ENCODE results near the gene KHDRBS1.
A peak's percentile ranks its signal among the peaks of the same experiment; 100 is the strongest.
"Not testable (repeated sequence)": the region's sequence is repeated elsewhere in the genome, so short reads cannot be mapped to it uniquely, and the experiment has no call there.

Gene KHDRBS1

DNA sequence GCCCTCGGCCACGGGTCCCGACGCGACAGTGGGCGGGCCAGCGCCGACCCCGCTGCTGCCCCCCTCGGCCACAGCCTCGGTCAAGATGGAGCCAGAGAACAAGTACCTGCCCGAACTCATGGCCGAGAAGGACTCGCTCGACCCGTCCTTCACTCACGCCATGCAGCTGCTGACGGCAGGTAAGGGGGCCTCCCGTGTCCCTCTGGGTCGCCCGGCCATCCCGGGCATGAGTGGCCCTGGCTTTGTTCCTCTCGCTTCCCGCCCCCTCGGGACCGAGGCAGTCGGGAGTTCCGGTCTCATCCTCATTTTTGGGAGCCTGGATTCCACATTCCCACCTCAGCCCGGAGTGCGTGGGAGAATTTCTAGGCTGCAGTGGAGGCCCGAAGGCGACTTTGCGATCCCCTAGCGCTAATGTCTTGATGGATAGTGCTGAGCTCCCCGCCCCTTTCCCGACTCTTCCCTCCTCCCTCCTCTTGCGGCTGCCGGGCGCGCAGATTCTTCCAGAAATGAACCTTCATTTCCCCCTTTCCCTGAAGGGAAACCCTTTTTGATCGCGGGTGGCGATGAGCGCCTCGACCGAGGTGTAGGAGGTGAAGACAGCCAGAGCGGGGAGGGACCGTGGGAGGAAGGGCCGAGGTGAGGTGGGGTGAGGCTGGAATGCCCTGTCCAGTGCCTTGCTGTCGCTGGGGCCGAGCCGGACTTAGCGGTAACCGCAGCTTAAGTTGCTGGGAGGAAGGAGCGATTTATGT lies 705 bp downstream of the KHDRBS1 start:
- peak; percentile 38 to 41 for DNase-seq

DNA sequence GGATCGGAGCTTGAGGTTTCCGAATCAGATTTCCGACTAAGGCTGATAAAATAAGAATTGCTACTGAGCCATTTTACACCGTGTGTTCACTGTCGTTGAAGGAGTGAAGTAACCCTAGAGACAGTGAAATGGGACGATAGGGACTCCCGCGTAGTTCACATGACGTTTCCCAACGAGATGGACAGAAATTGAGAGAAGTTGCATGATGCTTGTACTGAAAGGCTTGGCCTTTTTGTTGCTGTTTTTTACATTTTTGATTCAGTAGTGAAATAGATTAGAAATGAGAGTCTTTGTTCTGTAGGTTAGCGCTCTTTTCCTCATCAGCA lies 1.2 kb downstream of the KHDRBS1 start:
- DNase-seq, result no peak

DNA sequence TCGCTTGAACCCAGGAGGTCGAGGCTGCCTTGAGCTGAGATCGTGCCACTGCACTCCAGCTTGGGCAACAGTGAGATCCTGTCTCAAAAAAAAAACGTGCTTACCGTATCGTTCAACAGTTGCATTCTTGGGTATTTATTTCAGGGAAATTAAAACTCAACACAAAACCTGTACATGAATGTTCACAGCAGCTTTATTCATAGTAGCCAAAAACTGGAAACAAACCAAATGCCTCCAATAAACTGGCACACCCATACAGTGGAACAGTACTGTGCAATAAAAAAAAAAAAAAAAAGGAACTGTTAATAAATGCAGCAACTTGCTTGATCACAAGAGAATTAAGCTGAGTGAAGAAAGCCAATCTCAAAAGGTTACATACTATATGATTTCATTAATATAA lies 6.7 kb downstream of the KHDRBS1 start:
- no peak for DNase-seq

DNA sequence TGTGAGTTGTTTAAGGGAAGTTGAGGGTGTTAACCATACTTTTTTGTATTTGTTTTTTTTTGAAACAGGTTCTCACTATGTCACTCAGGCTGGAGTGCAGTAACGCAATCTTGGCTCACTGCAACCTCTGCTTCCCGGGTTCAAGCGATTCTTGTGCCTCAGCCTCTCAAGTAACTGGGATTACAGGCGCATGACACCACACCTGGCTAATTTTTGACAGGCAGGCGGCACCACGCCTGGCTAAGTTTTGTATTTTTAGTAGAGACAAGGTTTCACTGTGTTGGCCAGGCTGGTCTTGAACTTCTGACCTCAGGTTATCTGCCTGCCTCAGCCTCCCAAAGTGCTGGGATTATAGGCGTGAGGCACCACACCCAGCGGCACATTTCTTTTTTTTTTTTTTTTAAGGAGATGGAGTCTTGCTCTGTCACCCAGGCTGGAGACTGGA lies 7.9 kb downstream of the KHDRBS1 start:
- not testable (repeated sequence) for DNase-seq

DNA sequence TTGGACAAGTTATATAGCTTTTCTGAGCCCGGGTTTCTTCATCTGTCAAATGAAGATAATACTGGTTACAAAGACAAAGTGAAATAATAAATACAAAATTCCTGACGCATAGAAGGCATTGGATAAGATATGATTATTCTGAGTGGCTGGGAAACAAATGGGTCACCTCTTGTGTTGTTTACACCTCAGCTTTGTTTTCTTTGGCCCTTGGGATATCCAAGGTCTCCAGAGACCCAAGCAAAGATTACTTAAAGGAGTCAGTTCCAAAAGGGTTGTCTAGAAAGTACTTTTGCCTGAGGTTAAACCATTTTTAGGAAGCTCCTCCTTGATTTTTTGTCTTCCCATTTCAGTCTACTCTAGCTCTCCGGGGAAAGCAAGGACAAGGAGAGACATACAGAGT lies 9.7 kb downstream of the KHDRBS1 start:
- no peak for DNase-seq

DNA sequence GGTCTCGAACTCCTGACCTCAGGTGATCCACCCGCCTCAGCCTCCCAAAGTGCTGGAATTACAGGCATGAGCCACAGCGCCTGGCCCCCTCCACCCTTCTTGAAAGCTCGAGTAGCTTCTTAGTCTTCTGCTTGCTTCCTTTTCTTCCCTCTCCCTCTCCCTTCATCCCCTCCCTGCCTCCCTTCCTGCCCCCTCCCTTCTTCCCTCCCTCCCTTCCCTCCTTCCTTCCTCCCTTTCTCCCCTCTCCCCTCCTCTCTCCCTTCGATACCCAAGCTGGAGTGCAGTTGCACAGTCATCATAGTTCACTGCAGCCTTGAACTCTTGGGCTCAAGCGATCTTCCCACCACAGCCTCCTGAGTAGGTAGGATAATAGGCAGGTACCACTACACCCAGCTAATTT lies 11.8 kb downstream of the KHDRBS1 start:
- no peak for DNase-seq

DNA sequence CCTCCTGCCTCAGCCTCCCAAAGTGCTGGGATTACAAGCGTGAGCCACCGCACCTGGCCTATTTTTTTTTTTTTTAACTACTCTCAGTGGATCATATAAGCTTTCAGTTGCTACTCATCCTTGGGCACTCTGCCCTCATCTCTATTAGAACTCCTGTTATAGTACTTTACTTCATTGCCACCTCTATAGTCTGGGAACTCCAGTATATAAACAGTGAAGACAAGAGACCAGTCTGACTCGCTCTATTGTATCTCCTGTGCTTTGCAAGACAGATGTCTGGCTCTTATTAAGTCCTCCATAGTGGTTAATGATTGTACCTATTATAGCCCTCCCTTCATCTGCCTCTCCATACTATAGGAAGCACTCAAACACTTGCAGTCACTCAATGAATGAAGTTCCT lies 15.1 kb downstream of the KHDRBS1 start:
- DNase-seq, result no peak

DNA sequence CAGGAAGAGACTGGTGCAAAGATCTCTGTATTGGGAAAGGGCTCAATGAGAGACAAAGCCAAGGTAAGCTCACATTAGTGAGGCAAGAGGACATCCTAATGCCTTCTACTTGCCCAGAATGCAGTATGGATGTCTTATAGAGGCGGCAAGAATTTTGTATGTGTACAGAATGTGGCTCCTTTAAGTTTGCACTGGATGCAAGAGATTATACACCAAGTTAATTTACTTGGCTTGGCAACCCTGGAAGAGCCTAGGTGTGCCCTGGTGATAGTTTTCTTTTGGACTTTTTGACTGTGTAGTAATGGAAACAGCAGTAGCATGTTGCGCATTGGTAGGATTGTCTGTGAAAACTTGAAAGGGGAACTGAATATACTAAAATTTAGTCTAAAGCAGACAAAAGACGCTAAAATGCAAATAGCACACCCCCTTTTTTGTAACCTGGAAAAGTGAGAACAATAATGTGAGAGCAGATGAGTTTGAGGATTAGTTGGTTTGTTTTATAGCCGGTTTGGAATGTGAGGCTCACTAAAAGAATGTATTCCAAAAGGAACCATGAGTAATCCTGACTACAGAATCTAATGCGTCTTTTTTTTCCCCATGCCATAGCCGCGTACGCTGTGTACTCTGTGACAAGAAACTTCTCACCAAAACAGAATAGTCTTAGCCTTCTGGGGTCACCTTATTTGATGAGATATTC lies 18.1 kb downstream of the KHDRBS1 start:
- no peak for DNase-seq

DNA sequence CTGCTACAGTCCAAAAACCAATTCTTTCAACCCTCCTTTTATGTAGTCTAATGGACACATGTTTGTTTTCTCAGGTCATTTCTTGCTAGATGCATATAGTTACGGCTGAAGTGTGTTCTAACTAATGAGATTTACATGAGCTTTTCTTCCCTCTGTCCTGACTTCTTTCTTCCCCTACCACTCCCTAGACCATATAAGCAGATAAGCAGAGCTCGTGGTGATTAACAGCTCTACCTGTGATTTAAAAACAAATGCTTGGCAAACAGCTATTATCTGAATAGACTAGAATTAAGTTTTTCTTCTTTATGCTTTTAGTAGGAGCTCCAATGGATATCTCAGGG lies 18.6 kb downstream of the KHDRBS1 start:
- no peak for DNase-seq

DNA sequence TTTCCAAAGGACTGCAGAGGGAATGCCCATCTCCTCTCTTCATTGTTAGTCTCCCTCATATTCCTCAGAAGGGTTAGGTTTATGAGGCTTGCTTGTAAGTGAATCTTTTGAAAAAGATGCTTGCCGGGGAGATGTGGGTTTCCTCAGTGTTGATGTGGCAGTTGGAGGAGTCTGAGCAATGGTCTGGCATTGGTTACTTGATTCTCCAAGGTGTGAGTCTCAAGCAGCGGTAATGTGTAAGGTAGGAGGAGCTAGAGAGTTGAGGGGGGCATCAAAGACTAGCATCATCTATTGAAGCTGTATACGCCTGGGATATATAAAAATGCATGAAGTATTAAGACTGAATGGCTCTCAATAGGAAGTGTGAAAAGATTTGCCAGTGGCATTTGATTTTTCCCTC lies 21.5 kb downstream of the KHDRBS1 start:
- DNase-seq, result no peak

DNA sequence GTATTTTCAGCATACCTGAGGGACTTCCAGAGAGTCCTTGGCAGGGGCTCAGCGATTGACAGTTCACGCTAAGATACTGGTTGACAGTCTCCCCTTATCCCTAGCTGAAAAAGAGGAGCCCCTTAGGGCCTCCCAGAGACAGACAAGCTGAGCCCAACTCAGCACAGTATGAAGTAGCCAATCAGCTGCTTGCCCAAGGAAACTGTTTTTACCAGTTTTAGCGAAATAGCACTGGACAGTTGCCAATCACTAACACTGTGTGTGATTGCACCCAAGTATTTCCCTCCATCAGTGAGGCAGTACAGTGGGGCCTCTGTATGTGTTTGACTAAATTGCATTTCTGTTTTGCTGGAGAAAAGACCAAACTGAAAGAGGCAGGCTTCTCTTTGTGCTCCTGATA lies 27.0 kb downstream of the KHDRBS1 start:
- DNase-seq, result no peak

DNA sequence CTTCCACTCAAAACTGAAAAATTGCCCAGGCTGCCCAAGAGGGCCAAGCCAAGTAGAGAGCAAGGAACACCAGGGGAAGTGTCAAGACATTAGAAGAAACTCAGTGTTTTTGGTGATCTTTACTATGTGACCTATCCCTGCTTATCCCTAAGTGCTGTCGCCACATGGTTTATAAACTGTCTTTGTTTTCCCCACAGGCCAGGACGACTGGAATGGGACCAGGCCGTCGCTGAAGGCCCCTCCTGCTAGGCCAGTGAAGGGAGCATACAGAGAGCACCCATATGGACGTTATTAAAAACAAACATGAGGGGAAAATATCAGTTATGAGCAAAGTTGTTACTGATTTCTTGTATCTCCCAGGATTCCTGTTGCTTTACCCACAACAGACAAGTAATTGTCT lies 28.7 kb downstream of the KHDRBS1 start:
- DNase-seq, result no peak

DNA sequence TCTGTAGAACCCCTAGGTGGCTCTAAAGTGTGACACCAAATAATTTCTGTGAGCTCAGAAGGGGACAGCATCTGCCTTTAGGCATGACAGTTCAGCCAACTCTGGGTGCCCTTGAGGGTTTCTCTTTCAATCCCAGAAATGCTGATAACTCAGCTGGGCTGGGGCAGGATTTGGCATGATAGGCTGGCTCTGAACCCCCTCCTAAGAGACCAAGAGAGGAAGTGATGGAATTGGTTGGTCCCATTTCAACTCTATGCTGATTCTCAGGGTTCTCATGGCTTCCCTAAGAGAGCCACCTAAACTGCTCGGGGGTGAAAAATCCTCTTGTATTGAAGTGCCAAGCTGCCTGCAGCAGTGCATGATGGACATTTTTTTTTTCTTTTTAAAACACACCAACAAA lies 30.6 kb downstream of the KHDRBS1 start:
- DNase-seq, result no peak

DNA sequence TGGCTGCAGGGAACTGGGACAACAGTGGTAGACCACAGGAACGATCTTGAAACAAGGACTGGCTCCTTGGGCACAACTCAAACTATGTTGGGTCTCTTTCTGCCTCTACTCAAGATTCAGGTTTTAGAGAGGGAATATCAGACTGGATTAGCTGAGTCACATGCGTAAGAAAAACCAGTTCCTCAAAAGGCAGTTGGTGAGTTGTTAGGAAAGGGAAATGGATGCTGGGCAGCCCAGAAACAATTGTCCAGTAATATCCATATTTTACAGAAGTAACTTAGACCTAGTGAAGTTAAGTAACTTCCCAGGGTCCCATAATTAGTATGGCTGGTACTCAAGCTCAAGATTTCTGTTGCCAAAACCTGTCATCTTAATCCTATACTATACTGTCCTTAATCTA lies 32.1 kb downstream of the KHDRBS1 start:
- no peak for DNase-seq

DNA sequence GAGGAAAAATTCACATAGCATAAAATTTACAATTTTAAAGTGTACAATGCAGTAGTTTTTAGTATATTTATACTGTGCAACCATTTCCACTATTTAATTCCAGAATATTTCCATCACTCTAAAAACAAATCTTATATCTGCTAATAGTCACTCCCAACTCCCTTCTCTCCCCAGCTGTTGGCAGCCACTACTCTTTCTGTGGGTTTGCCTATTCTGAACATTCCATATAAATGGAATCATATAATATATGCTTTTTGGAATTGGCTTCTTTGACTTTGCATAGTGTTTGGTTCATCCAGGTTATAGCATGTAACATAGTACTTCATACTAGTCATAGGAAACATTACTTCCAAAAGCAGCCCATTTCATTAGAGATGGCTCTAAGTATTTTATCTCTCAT lies 34.0 kb downstream of the KHDRBS1 start:
- no peak for DNase-seq

DNA sequence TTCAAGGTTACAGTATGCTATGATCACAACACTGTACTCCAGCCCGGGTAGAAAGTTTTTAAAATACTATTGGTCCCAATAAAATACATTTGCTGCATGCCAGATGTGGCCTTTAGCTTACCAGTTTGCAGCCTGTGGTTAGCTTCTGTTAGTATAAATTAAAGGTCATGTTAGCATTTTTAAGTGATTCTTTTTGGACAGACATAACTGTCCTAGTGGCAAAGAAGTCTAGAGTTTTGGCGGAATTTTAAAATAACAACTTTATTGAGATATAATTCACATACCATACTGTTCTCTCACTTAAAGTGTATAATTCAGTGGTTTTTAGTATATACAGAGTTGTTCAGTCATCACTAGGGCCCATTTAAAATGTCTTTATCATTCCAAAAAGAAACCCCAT lies 34.8 kb downstream of the KHDRBS1 start:
- no peak for DNase-seq

DNA sequence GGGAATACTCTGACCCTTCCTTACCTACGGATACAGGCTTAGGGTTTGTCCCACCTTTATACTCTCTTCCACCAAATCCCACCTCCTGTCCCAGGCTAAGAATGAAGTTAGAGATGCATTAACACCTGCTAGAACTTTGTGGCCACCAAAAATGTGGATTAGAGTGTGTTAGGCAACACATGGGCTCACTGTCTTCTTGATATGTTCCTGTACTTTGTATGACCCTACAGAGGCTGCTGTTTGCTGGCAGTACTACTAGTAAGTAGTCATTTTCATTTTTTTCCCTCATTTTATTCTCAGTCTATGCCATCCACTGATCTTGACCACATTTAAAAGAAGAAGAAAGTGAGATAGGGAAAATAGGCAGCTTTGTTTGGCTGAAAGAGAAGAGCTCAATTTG lies 38.0 kb downstream of the KHDRBS1 start:
- no peak for DNase-seq

DNA sequence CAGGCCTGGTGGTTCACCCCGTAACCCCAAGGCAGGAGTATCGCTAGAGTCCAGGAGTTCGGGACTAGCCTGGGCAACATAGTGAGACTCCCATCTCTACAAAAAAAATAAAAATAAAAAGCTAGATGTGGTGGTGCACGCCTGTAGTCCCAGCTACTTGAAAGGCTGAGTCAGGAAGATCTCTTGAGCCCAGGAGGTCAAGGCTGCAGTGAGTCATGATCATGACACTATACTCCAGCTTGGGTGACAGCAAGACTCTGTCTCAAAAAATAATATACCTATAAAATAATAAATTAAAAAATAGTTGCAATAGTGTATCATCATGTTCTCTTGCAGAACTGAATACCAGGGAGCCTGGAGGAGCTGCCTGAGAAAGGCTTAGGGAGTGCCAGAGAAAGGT lies 39.2 kb downstream of the KHDRBS1 start:
- DNase-seq, result no peak

DNA sequence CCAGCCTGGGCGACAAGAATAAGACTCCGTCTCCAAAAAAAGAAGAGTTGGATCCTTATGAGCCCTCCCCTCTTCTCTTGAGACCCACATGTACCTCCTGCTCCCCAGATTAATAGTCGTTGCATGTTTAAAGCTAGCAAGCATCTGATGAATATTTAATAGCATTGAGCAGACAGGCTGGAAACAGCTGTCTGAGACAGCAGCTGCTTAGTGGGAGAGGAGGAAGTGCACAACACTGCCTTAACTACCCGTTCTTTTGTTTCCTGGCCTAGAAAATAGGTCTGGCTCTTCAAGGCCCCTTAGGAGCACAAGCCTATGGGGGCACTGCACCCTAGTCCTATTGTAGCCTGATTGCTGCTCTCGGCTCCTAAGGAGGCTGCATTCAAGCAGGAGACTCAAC lies 41.7 kb downstream of the KHDRBS1 start:
- no peak for DNase-seq

DNA sequence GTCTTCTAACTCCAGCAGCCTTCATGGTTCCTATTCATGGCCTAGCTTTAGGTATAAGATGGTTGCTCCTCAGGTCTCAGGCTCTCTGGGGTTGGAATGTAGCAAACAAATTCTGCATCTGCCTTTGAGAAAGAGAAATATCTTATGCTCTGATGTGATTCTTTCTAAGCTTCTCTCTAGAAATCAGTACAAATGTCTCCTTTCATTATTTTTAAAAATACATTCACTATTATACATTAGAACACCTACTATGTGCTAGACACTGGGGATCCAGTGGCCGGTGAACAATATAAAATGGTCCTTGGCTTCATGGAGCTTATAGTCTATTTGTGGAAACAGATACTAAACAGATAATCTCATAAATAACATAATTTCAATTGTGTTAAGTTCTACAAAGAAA lies 42.9 kb downstream of the KHDRBS1 start:
- DNase-seq, result no peak

DNA sequence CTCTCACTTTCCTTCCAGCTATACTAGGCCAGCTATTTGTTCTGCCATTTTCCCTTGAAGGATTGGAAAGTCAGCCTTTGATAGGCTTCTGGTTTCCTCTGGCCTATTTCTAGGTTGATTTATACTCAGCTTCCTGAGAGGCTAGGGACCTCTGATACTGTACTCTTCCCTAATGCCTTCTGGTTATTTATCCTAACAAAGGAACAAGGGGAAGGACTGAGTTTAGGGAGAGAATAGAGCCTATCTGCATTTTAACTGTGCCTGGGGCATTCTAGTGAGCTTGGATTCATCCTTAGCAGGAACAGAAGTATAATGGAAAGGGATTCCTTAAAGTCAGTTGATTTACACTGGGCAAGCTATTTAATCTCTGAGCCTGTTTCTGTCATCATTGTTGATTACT lies 47.2 kb downstream of the KHDRBS1 start:
- no peak for DNase-seq

DNA sequence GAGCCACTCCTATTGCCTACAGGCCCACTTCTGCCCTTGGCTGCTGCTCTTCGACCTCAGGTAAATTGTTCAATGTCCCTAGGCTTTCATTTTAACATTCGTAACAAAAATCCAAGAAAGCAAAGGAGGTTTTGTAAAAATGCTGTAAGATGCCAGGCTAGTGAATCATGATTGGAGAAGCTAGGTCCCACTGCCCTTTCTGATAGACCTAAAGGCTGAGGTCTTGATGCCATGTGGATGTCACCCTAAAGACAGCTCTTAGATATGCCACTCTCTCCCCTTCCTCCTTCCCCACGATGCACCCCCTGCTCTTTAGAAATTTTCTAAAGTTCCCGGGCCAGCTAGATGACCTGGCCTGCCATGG lies 49.2 kb downstream of the KHDRBS1 start:
- no peak for DNase-seq

DNA sequence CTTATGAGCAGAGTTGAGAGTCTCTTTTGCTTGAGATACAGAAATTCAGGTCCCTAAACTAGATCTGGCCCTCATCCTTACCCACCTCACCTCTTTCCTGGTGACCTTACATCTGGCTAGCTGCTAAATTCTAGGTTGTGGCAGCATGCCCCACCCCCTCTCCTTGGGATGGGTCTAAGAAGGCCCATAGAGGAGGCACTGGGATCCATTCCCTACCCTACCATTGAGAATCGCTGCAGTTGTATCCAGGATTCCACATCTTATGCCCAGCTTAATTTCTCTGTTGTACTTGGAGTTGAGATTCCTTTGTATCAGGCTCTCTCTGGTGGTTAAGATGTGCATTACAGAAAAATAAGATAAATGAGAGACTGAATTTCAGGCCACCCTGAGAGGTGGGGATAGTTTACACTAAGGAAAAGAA lies 49.6 kb downstream of the KHDRBS1 start:
- DNase-seq, result no peak

DNA sequence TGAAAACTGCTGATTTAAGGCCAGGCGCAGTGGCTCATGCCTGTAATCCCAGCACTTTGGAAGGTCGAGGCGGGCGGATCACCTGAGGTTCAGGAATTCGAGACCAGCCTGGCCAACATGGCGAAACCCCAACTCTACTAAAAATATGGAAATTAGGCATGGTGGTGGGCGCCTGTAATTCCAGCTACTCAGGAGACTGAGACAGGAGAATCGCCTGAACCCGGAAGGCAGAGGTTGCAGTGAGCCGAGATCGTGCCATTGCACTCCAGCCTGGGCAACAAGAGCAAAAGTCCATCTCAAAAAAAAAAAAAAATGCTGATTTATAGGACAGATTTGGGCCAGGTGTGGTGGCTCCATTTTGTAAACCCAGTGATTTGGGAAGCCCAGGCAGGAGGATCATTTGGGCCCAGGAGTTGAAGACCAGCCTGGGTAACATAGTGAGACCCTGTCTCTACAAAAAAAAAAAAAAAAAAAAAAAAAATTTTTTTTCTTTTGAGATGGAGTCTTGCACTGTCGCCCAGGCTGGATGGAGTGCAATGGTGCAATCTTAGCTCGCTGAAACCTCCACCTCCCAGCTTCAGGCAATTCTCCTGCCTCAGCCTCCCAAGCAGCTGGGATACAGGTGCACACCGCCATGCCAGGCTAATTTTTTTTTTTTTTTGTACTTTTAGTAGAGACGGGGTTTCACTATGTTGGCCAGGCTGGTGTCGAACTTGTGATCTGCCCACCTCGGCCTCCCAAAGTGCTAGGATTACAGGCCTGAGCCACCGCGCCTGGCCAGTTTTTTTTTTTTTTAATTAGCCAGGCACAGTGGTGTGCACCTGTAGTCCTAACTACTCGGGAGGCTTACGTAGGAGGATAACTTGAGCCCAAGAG lies 52.2 kb downstream of the KHDRBS1 start:
- DNase-seq, result not testable (repeated sequence)

All from stimulated activated CD4-positive, alpha-beta T cell treated with anti-CD3 and anti-CD28 coated beads, Interleukin-2, amount 100 ng/mL, for 24 hours (primary cell).